ENCODE data around the gene POLR1E.

POLR1E gene

DNA sequence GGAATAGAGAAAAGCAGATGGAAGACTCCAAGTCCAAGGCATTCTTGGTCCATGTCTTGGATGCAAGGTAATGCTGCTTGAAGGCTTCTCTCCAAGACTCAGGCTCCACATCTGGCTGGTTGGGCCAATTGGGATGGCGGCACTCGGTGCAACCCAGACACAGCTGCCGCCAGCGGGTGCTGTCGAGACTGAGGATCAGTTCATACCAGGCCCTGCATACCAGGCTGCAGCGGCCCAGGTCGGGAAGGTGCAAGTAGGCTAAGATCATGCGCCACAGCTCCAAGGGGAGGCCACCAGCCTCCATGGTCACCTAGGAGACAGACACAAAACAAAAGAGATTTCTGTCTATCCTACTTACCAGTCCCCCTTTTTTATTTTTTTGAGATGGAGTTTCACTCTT is 55.7 kb downstream of the POLR1E start:
- DNase-seq: no peak

DNA sequence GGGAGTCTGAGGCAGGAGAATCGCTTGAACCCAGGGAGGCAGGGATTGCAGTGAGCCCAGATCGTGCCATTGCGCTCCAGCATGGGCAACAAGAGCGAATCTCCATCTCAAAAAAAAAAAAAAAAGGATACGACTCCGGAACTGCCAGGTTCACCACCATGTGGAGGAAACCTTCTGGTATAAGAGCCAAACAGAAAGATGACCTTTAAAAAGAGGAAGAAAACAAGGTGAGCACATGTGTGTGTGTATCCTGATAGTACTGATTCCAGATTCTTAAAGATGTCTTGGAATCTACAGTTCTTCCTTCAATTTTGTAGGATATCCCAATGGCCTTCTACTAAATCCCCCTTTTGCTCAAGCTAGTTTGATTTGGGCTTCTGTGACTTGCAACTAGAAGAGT is 56.7 kb downstream of the POLR1E start:
- DNase-seq: no peak

- DNase-seq: no peak
These were observed 57.1 kb downstream of the POLR1E start for GRCh38 chr9:37542895-37543294.

DNA sequence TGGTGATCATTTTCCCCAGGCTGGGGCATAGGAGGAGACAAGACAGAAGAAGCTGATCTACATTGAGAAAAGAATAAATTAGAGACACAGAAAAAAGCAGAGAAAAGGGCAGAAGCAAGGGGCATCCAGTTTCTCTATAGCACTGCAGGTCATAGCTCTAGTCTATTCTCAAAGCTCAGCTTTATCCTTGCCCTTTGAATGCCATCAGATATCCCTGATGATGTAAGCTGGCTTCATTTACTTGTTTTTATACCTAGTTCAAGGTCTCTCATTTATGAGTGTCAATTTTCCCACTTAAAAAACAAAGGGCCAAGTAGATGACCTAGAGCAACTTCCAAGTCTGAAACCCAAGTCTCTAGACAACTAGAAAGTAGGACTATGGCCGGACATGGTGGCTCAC is 57.7 kb downstream of the POLR1E start:
- DNase-seq: no peak

DNA sequence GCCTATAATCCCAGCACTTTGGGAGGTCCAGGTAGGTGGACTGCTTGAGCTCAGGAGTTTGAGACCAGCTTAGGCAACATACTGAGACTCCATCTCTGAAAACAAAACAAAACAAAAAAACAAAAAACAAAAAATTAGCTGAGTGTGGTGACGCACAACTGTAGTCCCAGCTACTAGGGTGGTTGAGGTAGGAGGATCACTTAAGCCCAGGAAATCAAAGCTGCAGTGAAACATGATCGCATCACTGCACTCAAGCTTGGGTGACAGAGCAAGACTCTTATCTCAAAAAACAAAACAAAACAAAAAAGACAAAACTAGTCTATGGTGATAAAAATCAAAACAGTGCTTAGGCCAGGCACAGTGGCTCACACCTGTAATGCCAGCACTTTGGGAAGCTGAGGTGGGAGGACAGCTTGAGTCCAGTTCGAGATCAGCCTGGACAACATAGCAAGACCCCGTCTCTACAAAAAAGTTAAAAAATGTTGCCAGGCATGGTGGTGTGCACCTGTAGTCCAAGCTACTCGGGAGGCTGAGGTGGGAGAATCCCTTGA is 61.7 kb downstream of the POLR1E start:
- DNase-seq: no peak

DNA sequence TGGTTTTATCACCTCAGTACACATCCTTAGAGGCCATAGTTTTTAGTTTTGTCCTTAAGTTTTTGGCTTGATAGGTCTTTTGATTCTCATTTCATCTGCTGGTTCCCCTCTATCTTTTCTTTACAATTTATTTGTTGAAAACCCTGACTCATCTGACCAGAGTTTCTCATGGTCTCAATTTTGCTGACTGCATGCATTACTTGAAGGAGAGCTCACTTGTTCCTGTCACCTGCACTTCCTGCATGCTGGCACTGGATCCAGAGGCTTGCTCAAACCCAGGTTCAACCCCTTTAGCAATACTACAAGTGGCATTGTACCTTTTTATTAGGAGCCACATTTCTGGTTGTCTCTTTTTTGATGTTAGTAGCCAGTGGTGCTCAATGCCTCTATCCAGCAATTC is 63.8 kb downstream of the POLR1E start:
- DNase-seq: no peak

- DNase-seq: no peak
These were observed 65.0 kb downstream of the POLR1E start for GRCh38 chr9:37550781-37551180.

DNA sequence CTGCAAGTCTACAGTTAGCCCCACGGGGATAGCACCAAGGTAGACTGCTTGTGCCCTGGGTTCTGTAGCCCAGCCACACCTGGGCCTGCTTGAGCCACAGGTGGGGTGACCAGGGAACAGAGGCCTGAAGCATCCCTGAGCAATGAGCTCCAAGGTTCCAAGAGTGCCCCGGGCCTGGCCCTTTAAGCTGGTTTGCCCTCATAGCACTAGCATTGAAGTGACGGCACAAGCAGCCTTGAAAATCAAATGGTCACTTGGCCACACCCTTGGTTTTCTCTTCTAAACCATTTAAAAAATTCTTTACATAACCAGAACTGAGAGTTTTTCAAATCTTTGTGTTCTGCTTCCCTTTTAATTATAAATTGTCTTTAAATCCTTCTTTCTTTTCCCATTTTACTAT is 65.7 kb downstream of the POLR1E start:
- no peak for DNase-seq

DNA sequence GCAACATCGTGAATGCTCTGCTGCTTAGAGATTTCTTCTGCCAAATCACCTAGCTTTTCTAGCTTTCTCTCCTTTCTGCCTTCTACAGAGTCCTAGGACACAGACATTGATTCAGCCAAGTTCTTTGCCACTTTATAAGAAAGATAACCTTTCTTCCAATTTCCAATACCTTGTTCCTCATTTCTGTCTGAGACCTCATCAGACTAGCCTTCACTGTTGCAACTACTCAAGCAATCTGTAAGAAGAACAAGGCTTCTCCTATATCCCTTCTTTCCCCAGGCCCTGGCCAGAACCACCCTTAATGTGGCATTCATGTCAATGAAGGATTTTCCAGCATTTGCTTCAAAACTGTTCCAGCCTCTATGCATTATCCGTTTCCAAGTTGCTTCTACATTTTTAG is 66.1 kb downstream of the POLR1E start:
- DNase-seq: no peak

All from activated naive CD4-positive, alpha-beta T cell treated with anti-CD3 and anti-CD28 coated beads, Interleukin-2, amount 50 U/mL, for 16 hours (primary cell).